ENCODE data around the gene PHLPP1.

GRCh38 chr18:62828852-62829251 is 113.5 kb downstream of the PHLPP1 start:
- no peak for TF ChIP-seq CTCF (IDR thresholded peaks at IDR 0.05)
- no peak for TF ChIP-seq CBX8 (IDR thresholded peaks at IDR 0.05)
- TF ChIP-seq USF2 (IDR thresholded peaks at IDR 0.05), result no peak
- no peak for TF ChIP-seq BHLHE40 (IDR thresholded peaks at IDR 0.05; ENCODE audit: low read depth, low read length)
- TF ChIP-seq REST (IDR thresholded peaks at IDR 0.05), result no peak
- no peak for TF ChIP-seq MAX (IDR thresholded peaks at IDR 0.05)
